ENCODE data around the gene CCDC60. TPM values are rescaled to one million over a fixed set of nuclear protein-coding genes. Genes with fewer than 3 reads are reported as not detected.

CCDC60 gene
- total RNA-seq, 4 donors from 2014 or later, result not detected

DNA sequence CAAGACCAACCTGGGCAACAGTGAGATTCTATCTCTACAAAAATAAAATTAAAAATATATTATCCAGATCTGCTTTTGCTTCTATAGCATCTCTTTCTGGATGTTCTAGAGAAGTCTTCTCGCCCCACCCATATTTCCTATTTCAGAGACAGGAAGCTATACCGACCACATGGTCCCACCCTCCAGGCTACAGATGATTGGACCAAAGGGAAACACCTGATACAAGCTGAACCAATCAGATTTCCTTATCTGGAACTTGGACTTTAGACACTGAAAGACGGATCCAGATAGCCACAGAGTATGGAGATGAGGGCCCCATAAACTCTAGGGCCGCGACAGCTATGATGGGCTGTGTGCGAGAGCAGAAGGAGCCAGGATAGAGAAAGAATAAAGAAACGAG is 48.7 kb downstream of the CCDC60 start:
- Histone ChIP-seq H3K27ac (no peak overlapping the region), H3K36me3 (no peaks in the 10 kb centered on the region), H3K9me3 (no peaks in the 10 kb centered on the region), H3K27me3 (no peaks in the 10 kb centered on the region), H3K4me1 (peaks cover 2 to 3% of the 10 kb centered on the region in 2 donors), H3K4me3 (no peak overlapping the region)
- TF ChIP-seq POLR2A (IDR thresholded peaks at IDR 0.05), result no peak
- TF ChIP-seq, protein P1, sequence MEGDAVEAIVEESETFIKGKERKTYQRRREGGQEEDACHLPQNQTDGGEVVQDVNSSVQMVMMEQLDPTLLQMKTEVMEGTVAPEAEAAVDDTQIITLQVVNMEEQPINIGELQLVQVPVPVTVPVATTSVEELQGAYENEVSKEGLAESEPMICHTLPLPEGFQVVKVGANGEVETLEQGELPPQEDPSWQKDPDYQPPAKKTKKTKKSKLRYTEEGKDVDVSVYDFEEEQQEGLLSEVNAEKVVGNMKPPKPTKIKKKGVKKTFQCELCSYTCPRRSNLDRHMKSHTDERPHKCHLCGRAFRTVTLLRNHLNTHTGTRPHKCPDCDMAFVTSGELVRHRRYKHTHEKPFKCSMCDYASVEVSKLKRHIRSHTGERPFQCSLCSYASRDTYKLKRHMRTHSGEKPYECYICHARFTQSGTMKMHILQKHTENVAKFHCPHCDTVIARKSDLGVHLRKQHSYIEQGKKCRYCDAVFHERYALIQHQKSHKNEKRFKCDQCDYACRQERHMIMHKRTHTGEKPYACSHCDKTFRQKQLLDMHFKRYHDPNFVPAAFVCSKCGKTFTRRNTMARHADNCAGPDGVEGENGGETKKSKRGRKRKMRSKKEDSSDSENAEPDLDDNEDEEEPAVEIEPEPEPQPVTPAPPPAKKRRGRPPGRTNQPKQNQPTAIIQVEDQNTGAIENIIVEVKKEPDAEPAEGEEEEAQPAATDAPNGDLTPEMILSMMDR (IDR thresholded peaks at IDR 0.05 in 4 of 5, conservative IDR thresholded peaks at IDR 0.05 in 1 of 5), result no peak
- in situ Hi-C loops (cut with MboI; ENCODE audit: low sequenced_read_pairs in 4 of 4) (no loop called here), intact Hi-C loops (cut with DNase I; ENCODE audit: low total_unique reads) (no loop called here)
- no peak for DNase-seq
- ATAC-seq, result no peak

DNA sequence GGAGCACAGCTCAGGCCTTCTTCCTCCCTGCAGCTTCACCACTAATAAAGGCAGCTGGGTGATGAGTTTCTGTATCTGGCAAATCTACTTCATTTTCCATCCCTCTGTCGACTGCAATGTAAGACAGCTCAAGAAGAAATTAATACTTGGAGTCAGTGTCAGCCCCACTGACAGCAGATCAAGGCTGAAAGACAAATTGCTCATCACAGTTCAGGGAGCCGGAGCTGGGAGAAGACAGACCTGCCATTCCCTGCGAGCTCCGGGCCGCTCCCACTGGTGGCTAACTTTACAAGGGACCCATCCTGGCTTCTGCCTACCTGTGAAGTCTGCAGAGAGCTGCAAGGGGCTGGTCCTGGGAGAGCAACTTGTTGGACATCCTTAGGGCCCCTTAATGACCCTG is 49.8 kb downstream of the CCDC60 start:
- Histone ChIP-seq H3K4me3 (no peak overlapping the region), H3K27ac (no peak overlapping the region), H3K36me3 (no peaks in the 10 kb centered on the region), H3K9me3 (no peaks in the 10 kb centered on the region), H3K27me3 (no peaks in the 10 kb centered on the region), H3K4me1 (peaks cover 0 to 2% of the 10 kb centered on the region in 2 donors)
- DNase-seq (no peak), ATAC-seq (no peak)
- in situ Hi-C loops (cut with MboI; ENCODE audit: low sequenced_read_pairs in 4 of 4) (no loop called here), intact Hi-C loops (cut with DNase I; ENCODE audit: low total_unique reads) (no loop called here)
- TF ChIP-seq POLR2A (IDR thresholded peaks at IDR 0.05), result no peak
- TF ChIP-seq, protein P1 (IDR thresholded peaks at IDR 0.05 in 4 of 5, conservative IDR thresholded peaks at IDR 0.05 in 1 of 5), result no peak

DNA sequence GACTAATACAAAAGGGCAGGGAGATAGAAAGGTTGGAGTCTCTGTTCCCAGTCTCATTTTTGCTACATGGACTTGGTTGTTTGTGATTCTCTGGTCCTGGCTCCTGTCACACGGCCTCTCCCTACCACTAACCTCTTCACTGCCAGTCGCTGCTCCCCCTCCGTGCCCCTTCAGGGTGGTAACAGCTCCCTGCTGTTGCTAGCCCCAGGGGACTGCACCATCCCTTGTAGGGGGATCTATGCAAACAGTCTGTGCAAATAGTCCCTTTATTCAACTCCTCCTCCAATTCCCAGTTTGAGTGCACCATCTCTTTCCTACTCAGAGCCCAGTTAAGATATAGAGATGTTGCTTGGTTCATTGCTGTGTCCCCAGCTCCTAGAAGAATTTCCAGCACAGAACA is 51.1 kb downstream of the CCDC60 start:
- in situ Hi-C loops (cut with MboI; ENCODE audit: low sequenced_read_pairs in 4 of 4), result no loop called here
- H3K36me3 ChIP-seq, result no peaks in the 10 kb centered on the region
- ATAC-seq (no peak), DNase-seq (no peak)
- H3K27me3 ChIP-seq, result no peaks in the 10 kb centered on the region
- intact Hi-C loops (cut with DNase I; ENCODE audit: low total_unique reads), result no loop called here
- no peaks in the 10 kb centered on the region for H3K9me3 ChIP-seq
- H3K4me3 ChIP-seq, result no peak overlapping the region
- no peak for TF ChIP-seq POLR2A (IDR thresholded peaks at IDR 0.05)
- TF ChIP-seq, protein P1 (IDR thresholded peaks at IDR 0.05 in 4 of 5, conservative IDR thresholded peaks at IDR 0.05 in 1 of 5), result no peak
- H3K27ac ChIP-seq, result no peak overlapping the region
- peaks cover 0 to 2% of the 10 kb centered on the region in 2 donors for H3K4me1 ChIP-seq

- H3K27me3 ChIP-seq, result no peaks in the 10 kb centered on the region
- intact Hi-C loops (cut with DNase I; ENCODE audit: low total_unique reads), result no loop called here
- no peak for DNase-seq
- peaks cover 0 to under 1% of the 10 kb centered on the region in 2 donors for H3K4me1 ChIP-seq
- no peaks in the 10 kb centered on the region for H3K9me3 ChIP-seq
- no peak for ATAC-seq
- in situ Hi-C loops (cut with MboI; ENCODE audit: low sequenced_read_pairs in 4 of 4), result no loop called here
- H3K36me3 ChIP-seq, result no peaks in the 10 kb centered on the region
- H3K4me3 ChIP-seq, result no peak overlapping the region
- TF ChIP-seq, protein P1 (IDR thresholded peaks at IDR 0.05 in 4 of 5, conservative IDR thresholded peaks at IDR 0.05 in 1 of 5), result no peak
- TF ChIP-seq POLR2A (IDR thresholded peaks at IDR 0.05), result no peak
- no peak overlapping the region for H3K27ac ChIP-seq
Measured at GRCh38 chr12:119389687-119390086, 55.2 kb downstream of the CCDC60 start.

GRCh38 chr12:119391673-119392072 is 57.1 kb downstream of the CCDC60 start:
- no peak for DNase-seq
- H3K27ac ChIP-seq, result no peak overlapping the region
- in situ Hi-C loops (cut with MboI; ENCODE audit: low sequenced_read_pairs in 4 of 4) (no loop called here), intact Hi-C loops (cut with DNase I; ENCODE audit: low total_unique reads) (no loop called here)
- H3K4me3 ChIP-seq, result no peak overlapping the region
- no peaks in the 10 kb centered on the region for H3K27me3 ChIP-seq
- no peak for ATAC-seq
- TF ChIP-seq, protein P1 (IDR thresholded peaks at IDR 0.05 in 4 of 5, conservative IDR thresholded peaks at IDR 0.05 in 1 of 5), result no peak
- TF ChIP-seq POLR2A (IDR thresholded peaks at IDR 0.05), result no peak
- no peaks in the 10 kb centered on the region for H3K9me3 ChIP-seq
- no peaks in the 10 kb centered on the region for H3K36me3 ChIP-seq
- no peaks in the 10 kb centered on the region for H3K4me1 ChIP-seq

Measured in gastrocnemius medialis (tissue), 4 donors.